Measurements from ENCODE around the gene TBL1XR1. TPM values are rescaled to one million over a fixed set of nuclear protein-coding genes. Genes with fewer than 3 reads are reported as not detected.

The TBL1XR1 gene
- total and polyA plus RNA-seq, 2 experiments from 2014 or later, result 30.2 to 165 TPM

GRCh38 chr3:177209509-177209908 lies 12.2 kb upstream of the TBL1XR1 start:
- no peaks in the 10 kb centered on the region for H3K27me3 ChIP-seq
- peaks cover 6% of the 10 kb centered on the region for H3K4me1 ChIP-seq (ENCODE audit: insufficient read depth)
- TF ChIP-seq EZH2 (IDR thresholded peaks at IDR 0.05; ENCODE audit: borderline replicate concordance) (no peak), EZH2phosphoT487 (IDR thresholded peaks at IDR 0.05; ENCODE audit: low read depth, severe bottlenecking, unreplicated experiment) (no peak)
- TF ChIP-seq, protein P1, sequence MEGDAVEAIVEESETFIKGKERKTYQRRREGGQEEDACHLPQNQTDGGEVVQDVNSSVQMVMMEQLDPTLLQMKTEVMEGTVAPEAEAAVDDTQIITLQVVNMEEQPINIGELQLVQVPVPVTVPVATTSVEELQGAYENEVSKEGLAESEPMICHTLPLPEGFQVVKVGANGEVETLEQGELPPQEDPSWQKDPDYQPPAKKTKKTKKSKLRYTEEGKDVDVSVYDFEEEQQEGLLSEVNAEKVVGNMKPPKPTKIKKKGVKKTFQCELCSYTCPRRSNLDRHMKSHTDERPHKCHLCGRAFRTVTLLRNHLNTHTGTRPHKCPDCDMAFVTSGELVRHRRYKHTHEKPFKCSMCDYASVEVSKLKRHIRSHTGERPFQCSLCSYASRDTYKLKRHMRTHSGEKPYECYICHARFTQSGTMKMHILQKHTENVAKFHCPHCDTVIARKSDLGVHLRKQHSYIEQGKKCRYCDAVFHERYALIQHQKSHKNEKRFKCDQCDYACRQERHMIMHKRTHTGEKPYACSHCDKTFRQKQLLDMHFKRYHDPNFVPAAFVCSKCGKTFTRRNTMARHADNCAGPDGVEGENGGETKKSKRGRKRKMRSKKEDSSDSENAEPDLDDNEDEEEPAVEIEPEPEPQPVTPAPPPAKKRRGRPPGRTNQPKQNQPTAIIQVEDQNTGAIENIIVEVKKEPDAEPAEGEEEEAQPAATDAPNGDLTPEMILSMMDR (IDR thresholded peaks at IDR 0.05; ENCODE audit: poor library complexity), result no peak
- no peak overlapping the region for H3K4me3 ChIP-seq
- H3K36me3 ChIP-seq (replicated peaks; ENCODE audit: insufficient read depth, low read depth), result no peaks in the 10 kb centered on the region
- H3K27ac ChIP-seq, result no peak overlapping the region
- 95% methylated on average over 5 of the region's 5 CpGs for WGBS (ENCODE audit: low lambda C conversion rate, missing lambda C conversion rate)
- no peaks in the 10 kb centered on the region for H4K20me1 ChIP-seq (ENCODE audit: insufficient read depth, poor library complexity, severe bottlenecking)
- no peaks in the 10 kb centered on the region for H3K79me2 ChIP-seq
- DNase-seq (ENCODE audit: low spot score), result no peak
- H3K4me2 ChIP-seq, result no peak overlapping the region
- no peaks in the 10 kb centered on the region for H3K9me3 ChIP-seq (ENCODE audit: low read depth)
- no peaks in the 10 kb centered on the region for H3K9me2 ChIP-seq (replicated peaks; ENCODE audit: insufficient read depth)
- H2AFZ ChIP-seq, result no peak overlapping the region

DNA sequence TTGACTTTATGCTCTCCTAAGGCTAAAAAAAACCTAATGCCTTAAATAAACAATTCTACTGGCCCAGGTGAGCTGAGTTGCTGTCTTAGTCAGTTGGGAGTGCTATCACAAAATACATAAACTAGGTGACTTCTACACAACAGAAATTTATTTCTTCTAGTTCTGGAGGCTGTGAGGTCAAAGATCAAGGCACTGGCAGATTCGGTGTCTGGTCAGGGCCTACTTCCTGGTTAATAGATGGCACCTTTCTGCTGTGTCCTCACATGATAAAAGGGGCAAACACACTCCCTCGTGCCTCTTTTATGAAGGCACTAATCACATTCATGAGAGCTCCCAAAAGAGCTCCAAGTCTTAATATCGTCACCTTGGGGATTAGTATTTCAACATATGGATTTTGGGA lies 11.5 kb upstream of the TBL1XR1 start:
- Histone ChIP-seq H3K27ac (peak overlapping the region; percentile 54), H3K27me3 (no peaks in the 10 kb centered on the region), H4K20me1 (ENCODE audit: insufficient read depth, poor library complexity, severe bottlenecking) (no peaks in the 10 kb centered on the region), H3K9me2 (replicated peaks; ENCODE audit: insufficient read depth) (no peaks in the 10 kb centered on the region), H3K4me2 (no peak overlapping the region), H3K79me2 (no peaks in the 10 kb centered on the region), H2AFZ (no peak overlapping the region), H3K36me3 (replicated peaks; ENCODE audit: insufficient read depth, low read depth) (no peaks in the 10 kb centered on the region), H3K4me1 (ENCODE audit: insufficient read depth) (peaks cover 6% of the 10 kb centered on the region), H3K4me3 (no peak overlapping the region), H3K9me3 (ENCODE audit: low read depth) (no peaks in the 10 kb centered on the region)
- DNase-seq (ENCODE audit: low spot score), result no peak
- TF ChIP-seq EZH2phosphoT487 (IDR thresholded peaks at IDR 0.05; ENCODE audit: low read depth, severe bottlenecking, unreplicated experiment), result no peak
- TF ChIP-seq, protein P1 (IDR thresholded peaks at IDR 0.05; ENCODE audit: poor library complexity), result no peak
- TF ChIP-seq EZH2 (IDR thresholded peaks at IDR 0.05; ENCODE audit: borderline replicate concordance), result no peak
- 55% methylated on average over 3 of the region's 3 CpGs for WGBS (ENCODE audit: low lambda C conversion rate, missing lambda C conversion rate)

- Histone ChIP-seq H3K27ac (peak overlapping the region; percentile 54), H3K4me1 (ENCODE audit: insufficient read depth) (peaks cover 6% of the 10 kb centered on the region), H3K9me3 (ENCODE audit: low read depth) (no peaks in the 10 kb centered on the region), H3K9me2 (replicated peaks; ENCODE audit: insufficient read depth) (no peaks in the 10 kb centered on the region), H3K36me3 (replicated peaks; ENCODE audit: insufficient read depth, low read depth) (no peaks in the 10 kb centered on the region), H3K27me3 (no peaks in the 10 kb centered on the region), H3K79me2 (no peaks in the 10 kb centered on the region), H3K4me3 (no peak overlapping the region), H3K4me2 (no peak overlapping the region), H2AFZ (no peak overlapping the region), H4K20me1 (ENCODE audit: insufficient read depth, poor library complexity, severe bottlenecking) (no peaks in the 10 kb centered on the region)
- DNase-seq (ENCODE audit: low spot score), result no peak
- TF ChIP-seq EZH2 (IDR thresholded peaks at IDR 0.05; ENCODE audit: borderline replicate concordance), result no peak
- TF ChIP-seq, protein P1 (IDR thresholded peaks at IDR 0.05; ENCODE audit: poor library complexity), result no peak
- no peak for TF ChIP-seq EZH2phosphoT487 (IDR thresholded peaks at IDR 0.05; ENCODE audit: low read depth, severe bottlenecking, unreplicated experiment)
- WGBS (ENCODE audit: low lambda C conversion rate, missing lambda C conversion rate), result 87% methylated on average over 6 of the region's 6 CpGs
These were observed 10.9 kb upstream of the TBL1XR1 start for GRCh38 chr3:177208223-177208622.

DNA sequence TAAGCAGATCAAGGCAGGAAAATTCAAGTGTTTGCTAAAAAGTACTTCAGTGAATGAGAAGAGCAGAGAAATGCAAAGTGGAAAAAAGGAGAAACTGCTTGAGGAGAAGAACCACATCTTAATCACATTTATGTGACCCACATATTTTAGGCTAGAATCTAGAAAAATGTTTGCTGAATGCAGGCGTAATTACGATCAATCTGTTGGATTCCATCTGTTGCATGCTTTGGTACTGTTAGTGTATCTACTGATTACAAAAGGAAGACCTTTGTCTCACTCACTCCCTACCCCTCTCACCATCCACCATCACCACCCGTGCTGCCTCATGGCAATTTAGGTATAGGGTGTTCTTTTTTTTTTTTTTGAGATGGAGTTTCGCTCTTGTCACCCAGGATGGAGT lies 9.7 kb upstream of the TBL1XR1 start:
- H3K4me2 ChIP-seq, result no peak overlapping the region
- no peak overlapping the region for H2AFZ ChIP-seq
- no peaks in the 10 kb centered on the region for H3K79me2 ChIP-seq
- H3K36me3 ChIP-seq (replicated peaks; ENCODE audit: insufficient read depth, low read depth), result no peaks in the 10 kb centered on the region
- no peaks in the 10 kb centered on the region for H3K9me3 ChIP-seq (ENCODE audit: low read depth)
- H4K20me1 ChIP-seq (ENCODE audit: insufficient read depth, poor library complexity, severe bottlenecking), result no peaks in the 10 kb centered on the region
- DNase-seq (ENCODE audit: low spot score), result no peak
- H3K27me3 ChIP-seq, result no peaks in the 10 kb centered on the region
- H3K4me3 ChIP-seq, result no peak overlapping the region
- TF ChIP-seq EZH2phosphoT487 (IDR thresholded peaks at IDR 0.05; ENCODE audit: low read depth, severe bottlenecking, unreplicated experiment) (no peak), EZH2 (IDR thresholded peaks at IDR 0.05; ENCODE audit: borderline replicate concordance) (no peak)
- TF ChIP-seq, protein P1 (IDR thresholded peaks at IDR 0.05; ENCODE audit: poor library complexity), result no peak
- H3K9me2 ChIP-seq (replicated peaks; ENCODE audit: insufficient read depth), result no peaks in the 10 kb centered on the region
- no peak overlapping the region for H3K27ac ChIP-seq
- 97% methylated on average over 4 of the region's 4 CpGs for WGBS (ENCODE audit: low lambda C conversion rate, missing lambda C conversion rate)
- H3K4me1 ChIP-seq (ENCODE audit: insufficient read depth), result no peaks in the 10 kb centered on the region
